Measurements from ENCODE around the gene EGFLAM.
A peak's percentile ranks its signal among the peaks of the same experiment; 100 is the strongest.

Gene EGFLAM

GRCh38 chr5:38426986-38427950 lies 168.9 kb downstream of the EGFLAM start:
- no peak for DNase-seq (ENCODE audit: low read depth)
- H3K4me3 ChIP-seq (replicated peaks; ENCODE audit: low read depth, low read length), result no peak overlapping the region
- TF ChIP-seq CTCF (IDR thresholded peaks at IDR 0.05; ENCODE audit: low read length, missing control alignments), result no peak

GRCh38 chr5:38431242-38431853 lies 173.0 kb downstream of the EGFLAM start:
- H3K4me3 ChIP-seq (replicated peaks; ENCODE audit: low read depth, low read length), result no peak overlapping the region
- DNase-seq (ENCODE audit: low read depth), result no peak
- TF ChIP-seq CTCF (IDR thresholded peaks at IDR 0.05; ENCODE audit: low read length, missing control alignments), result no peak

GRCh38 chr5:38433160-38433861 lies 175.0 kb downstream of the EGFLAM start:
- DNase-seq (ENCODE audit: low read depth), result peak; percentile 93
- peak; percentile 27 for TF ChIP-seq CTCF (IDR thresholded peaks at IDR 0.05; ENCODE audit: low read length, missing control alignments)
- no peak overlapping the region for H3K4me3 ChIP-seq (replicated peaks; ENCODE audit: low read depth, low read length)

- peak; percentile 30 for DNase-seq (ENCODE audit: low read depth)
- TF ChIP-seq CTCF (IDR thresholded peaks at IDR 0.05; ENCODE audit: low read length, missing control alignments), result no peak
- H3K4me3 ChIP-seq (replicated peaks; ENCODE audit: low read depth, low read length), result no peak overlapping the region
These were observed 176.8 kb downstream of the EGFLAM start for GRCh38 chr5:38434966-38435705.

- no peak for TF ChIP-seq CTCF (IDR thresholded peaks at IDR 0.05; ENCODE audit: low read length, missing control alignments)
- DNase-seq (ENCODE audit: low read depth), result no peak
- no peak overlapping the region for H3K4me3 ChIP-seq (replicated peaks; ENCODE audit: low read depth, low read length)
These were observed 180.4 kb downstream of the EGFLAM start for GRCh38 chr5:38438757-38439156.

- peak; percentile 94 for DNase-seq (ENCODE audit: low read depth)
- TF ChIP-seq CTCF (IDR thresholded peaks at IDR 0.05; ENCODE audit: low read length, missing control alignments), result peak; percentile 100
- no peak overlapping the region for H3K4me3 ChIP-seq (replicated peaks; ENCODE audit: low read depth, low read length)
These were observed 183.3 kb downstream of the EGFLAM start for GRCh38 chr5:38441453-38442246.
